ENCODE results near the gene TRAPPC14.

The TRAPPC14 gene

DNA sequence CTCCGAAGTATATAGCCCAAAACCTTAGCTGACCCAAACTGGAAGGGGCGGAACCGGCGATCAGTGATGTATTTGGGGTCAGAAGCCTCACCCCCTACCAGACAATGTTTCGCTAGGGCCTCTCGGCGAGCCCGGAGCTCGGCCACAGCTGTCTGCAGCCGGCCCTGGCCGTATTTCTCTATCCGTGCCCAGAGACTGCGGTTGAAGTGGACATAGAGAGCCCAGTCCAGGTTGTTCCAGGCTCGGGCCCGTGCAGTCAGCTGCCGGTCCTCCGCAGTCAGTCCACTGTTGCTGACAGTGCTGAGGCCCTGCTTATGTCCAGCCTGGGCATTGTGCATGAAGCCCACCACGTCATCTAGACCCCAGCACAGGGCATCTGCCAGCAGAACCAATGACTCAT is 1.5 kb upstream of the TRAPPC14 start:
- no peaks in the 10 kb centered on the region for H3K9me3 ChIP-seq (ENCODE audit: control insufficient read depth, insufficient read depth, low read depth, low read length)
- peaks cover 0 to 20% of the 10 kb centered on the region in 2 experiments; a peak in 1 of 3 replicates for H3K36me3 ChIP-seq (ENCODE audit: control insufficient read depth in 2 of 2, insufficient read depth in 1 of 2, low read length in 2 of 2)
- no peak overlapping the region for H3K27ac ChIP-seq (ENCODE audit: extremely low read depth, low read depth, low read length)
- TF ChIP-seq ZNF624 (tag by site-specific recombination; IDR thresholded peaks at IDR 0.05) (no peak), ZNF112 (tag by site-specific recombination; IDR thresholded peaks at IDR 0.05) (no peak), ZNF561 (tag by site-specific recombination; IDR thresholded peaks at IDR 0.05; ENCODE audit: borderline replicate concordance) (no peak)
- ChIA-PET POLR2A (interaction anchor here (0.8 to 4.3 kb wide), 2 partner anchors 11 to 13 kb away, joined by 3 to 38 read pairs; partner anchors contain the start of gene LAMTOR4), CTCF (interaction anchor here (1.9 kb wide), 1 partner anchor 27 kb away, joined by 7 read pairs; no protein-coding TSS in a partner anchor)
- no peak overlapping the region for H3K4me3 ChIP-seq (ENCODE audit: low read depth, low read length)
- H3K4me1 ChIP-seq (ENCODE audit: control insufficient read depth, insufficient read depth, low read length), result peaks cover 3% of the 10 kb centered on the region; the same call in 1 of the 2 replicates

- POLR2A ChIA-PET, result interaction anchor here (1.2 to 4.3 kb wide), 2 partner anchors 10 to 18 kb away, joined by 5 to 38 read pairs; partner anchors contain the start of genes GPC2, LAMTOR4 and STAG3
- TF ChIP-seq ZNF362 (tag by site-specific recombination; IDR thresholded peaks at IDR 0.05) (no peak), ZNF121 (tag by site-specific recombination; IDR thresholded peaks at IDR 0.05) (no peak), ZNF623 (tag by site-specific recombination; IDR thresholded peaks at IDR 0.05) (0 out of 2 replicates have a peak, but pooled peaks have one; percentile 17), ZXDB (tag by site-specific recombination; IDR thresholded peaks at IDR 0.05) (0 out of 2 replicates have a peak, but pooled peaks have one; percentile 4), ZNF280D (tag by site-specific recombination; IDR thresholded peaks at IDR 0.05) (no peak), REST (tag by site-specific recombination; IDR thresholded peaks at IDR 0.05) (peak; percentile 15; the same call in 1 of the 2 replicates), ZSCAN16 (tag by site-specific recombination; IDR thresholded peaks at IDR 0.05) (no peak)
- CTCF ChIA-PET, result interaction anchor here (0.9 to 1.9 kb wide), 2 partner anchors 11 to 27 kb away, joined by 3 to 7 read pairs; no protein-coding TSS in a partner anchor
- H3K36me3 ChIP-seq (ENCODE audit: control insufficient read depth in 2 of 2, insufficient read depth in 1 of 2, low read length in 2 of 2), result peaks cover 0 to 29% of the 10 kb centered on the region in 2 experiments; a peak in 1 of 3 replicates
- H3K4me1 ChIP-seq (ENCODE audit: control insufficient read depth, insufficient read depth, low read length), result peaks cover 3% of the 10 kb centered on the region; the same call in 1 of the 2 replicates
- H3K9me3 ChIP-seq (ENCODE audit: control insufficient read depth, insufficient read depth, low read depth, low read length), result no peaks in the 10 kb centered on the region
- peak overlapping the region; percentile 80 for H3K4me3 ChIP-seq (ENCODE audit: low read depth, low read length)
- H3K27ac ChIP-seq (ENCODE audit: extremely low read depth, low read depth, low read length), result peak overlapping the region; percentile 59
Observed at GRCh38 chr7:100159099-100159623, 638 bp upstream of the TRAPPC14 start.

Data from HEK293 (cell line).